Measurements from ENCODE around the gene P2RY1. TPM values are rescaled to one million over a fixed set of nuclear protein-coding genes. Genes with fewer than 3 reads are reported as not detected.

The P2RY1 gene
- polyA plus RNA-seq, 1 donor (not counting 4 experiments of a cell fraction or from before 2014, with no cell fraction given) = 1.1 TPM

- dilution Hi-C loops (cut with MboI; ENCODE audit: extremely low pct_ligation_motif_present, low sequenced_read_pairs) = no loop called here
- Histone ChIP-seq H3K27ac (ENCODE audit: control insufficient read depth, insufficient read depth, low read length) (no peak overlapping the region), H2AFZ (ENCODE audit: control insufficient read depth, low read length) (no peak overlapping the region), H3K79me2 (ENCODE audit: control insufficient read depth, insufficient read depth, low read length) (no peaks in the 10 kb centered on the region), H4K20me1 (ENCODE audit: control insufficient read depth, extremely low read depth, insufficient read depth, low read length) (no peaks in the 10 kb centered on the region), H3K4me2 (ENCODE audit: control insufficient read depth, extremely low read depth, insufficient read depth, low read depth, low read length) (no peak overlapping the region), H3K9me3 (ENCODE audit: control insufficient read depth, low read depth, low read length) (no peaks in the 10 kb centered on the region), H3K4me1 (ENCODE audit: control insufficient read depth, extremely low read depth, insufficient read depth, low read length) (no peaks in the 10 kb centered on the region), H3K9me1 (ENCODE audit: control insufficient read depth, extremely low read depth, insufficient read depth, low read length) (no peaks in the 10 kb centered on the region), H3K4me3 (ENCODE audit: control insufficient read depth in 2 of 3, extremely low read depth in 1 of 3, insufficient read depth in 2 of 3, low read depth in 1 of 3, low read length in 3 of 3) (no peak overlapping the region), H3K27me3 (ENCODE audit: control insufficient read depth, extremely low read depth, insufficient read depth, low read length) (no peaks in the 10 kb centered on the region), H3K9ac (ENCODE audit: control insufficient read depth, extremely low read depth, insufficient read depth, low read length) (no peak overlapping the region), H3K36me3 (ENCODE audit: control insufficient read depth in 2 of 2, extremely low read depth in 1 of 2, insufficient read depth in 2 of 2, low read length in 2 of 2) (no peaks in the 10 kb centered on the region)
- FAIRE-seq = no peak
- TF ChIP-seq EZH2 (IDR thresholded peaks at IDR 0.05; ENCODE audit: low read length) (no peak), CTCF (optimal IDR thresholded peaks at IDR 0.05 in 1 of 3, IDR thresholded peaks at IDR 0.05 in 1 of 3, conservative IDR thresholded peaks at IDR 0.05 in 1 of 3; ENCODE audit: extremely low read depth in 1 of 3, insufficient read depth in 2 of 3, low read length in 3 of 3) (no peak)
- no peak for DNase-seq (ENCODE audit: low read depth, low spot score)
Observed at GRCh38 chr3:152825566-152825965, 9.4 kb upstream of the P2RY1 start.

- dilution Hi-C loops (cut with MboI; ENCODE audit: extremely low pct_ligation_motif_present, low sequenced_read_pairs) = no loop called here
- Histone ChIP-seq H3K27me3 (ENCODE audit: control insufficient read depth, extremely low read depth, insufficient read depth, low read length) (no peaks in the 10 kb centered on the region), H3K4me2 (ENCODE audit: control insufficient read depth, extremely low read depth, insufficient read depth, low read depth, low read length) (no peak overlapping the region), H3K79me2 (ENCODE audit: control insufficient read depth, insufficient read depth, low read length) (no peaks in the 10 kb centered on the region), H3K27ac (ENCODE audit: control insufficient read depth, insufficient read depth, low read length) (no peak overlapping the region), H3K9ac (ENCODE audit: control insufficient read depth, extremely low read depth, insufficient read depth, low read length) (no peak overlapping the region), H3K36me3 (ENCODE audit: control insufficient read depth in 2 of 2, extremely low read depth in 1 of 2, insufficient read depth in 2 of 2, low read length in 2 of 2) (no peaks in the 10 kb centered on the region), H2AFZ (ENCODE audit: control insufficient read depth, low read length) (no peak overlapping the region), H3K9me3 (ENCODE audit: control insufficient read depth, low read depth, low read length) (no peaks in the 10 kb centered on the region), H3K4me3 (ENCODE audit: control insufficient read depth in 2 of 3, extremely low read depth in 1 of 3, insufficient read depth in 2 of 3, low read depth in 1 of 3, low read length in 3 of 3) (no peak overlapping the region), H3K9me1 (ENCODE audit: control insufficient read depth, extremely low read depth, insufficient read depth, low read length) (no peaks in the 10 kb centered on the region), H4K20me1 (ENCODE audit: control insufficient read depth, extremely low read depth, insufficient read depth, low read length) (no peaks in the 10 kb centered on the region), H3K4me1 (ENCODE audit: control insufficient read depth, extremely low read depth, insufficient read depth, low read length) (no peaks in the 10 kb centered on the region)
- TF ChIP-seq EZH2 (IDR thresholded peaks at IDR 0.05; ENCODE audit: low read length) (no peak), CTCF (optimal IDR thresholded peaks at IDR 0.05 in 1 of 3, IDR thresholded peaks at IDR 0.05 in 1 of 3, conservative IDR thresholded peaks at IDR 0.05 in 1 of 3; ENCODE audit: extremely low read depth in 1 of 3, insufficient read depth in 2 of 3, low read length in 3 of 3) (no peak)
- no peak for DNase-seq (ENCODE audit: low read depth, low spot score)
- FAIRE-seq = no peak
Observed at GRCh38 chr3:152826476-152826875, 8.5 kb upstream of the P2RY1 start.
